HFFc6 (cell line): Measurements from ENCODE around the gene ZBTB16. TPM values are rescaled to one million over a fixed set of nuclear protein-coding genes. Genes with fewer than 3 reads are reported as not detected.

ENCODE experiments used
- DNase-seq: peaks from one replicate; pipeline ENCODE4 v3.0.0-alpha.2; 2018
- H3K27ac Mint-ChIP-seq: 2 replicates; pipeline ENCODE4 v1.8.0; 2020; ENCODE audit warnings: mild to moderate bottlenecking, mixed read lengths
- H3K27me3 Mint-ChIP-seq: 2 replicates; pipeline ENCODE4 v1.8.0; 2021; ENCODE audit warnings: mild to moderate bottlenecking, moderate library complexity, mixed read lengths; ENCODE audit not compliant: insufficient read depth
- H3K36me3 Mint-ChIP-seq: 2 replicates; pipeline ENCODE4 v1.8.0; 2021; ENCODE audit warnings: low read depth, mixed read lengths
- H3K4me1 Mint-ChIP-seq: 2 replicates; pipeline ENCODE4 v1.8.0; 2020; ENCODE audit warnings: low read depth, mixed read lengths
- H3K4me3 Mint-ChIP-seq: 2 replicates; pipeline ENCODE4 v1.8.0; 2020; ENCODE audit warnings: mild to moderate bottlenecking, moderate library complexity, mixed read lengths
- H3K9me3 Mint-ChIP-seq: 2 replicates; pipeline ENCODE4 v1.8.0; 2020; ENCODE audit warnings: mild to moderate bottlenecking, mixed read lengths
- CTCF ChIP-seq: fragments of 200-600 bp; sonication (generic); IDR thresholded peaks from 2 replicates; pipeline ENCODE4 v1.5.0; 2021; ENCODE audit warnings: antibody characterized with exemption, mild to moderate bottlenecking
- total RNA-seq, 6 experiments: library from RNA; stranded (reverse); fragmentation: NEBNext Ultra II Directional; extraction: Animal tissue kit (Norgen Biotek cat#: 25700); gene quantifications; 2 replicates in 1 of 6; 3 replicates in 5 of 6; pipeline ENCODE4 v1.2.3, GENCODE V29; 2021

ZBTB16 gene
- total RNA-seq, 6 experiments from 2014 or later = not detected

- no peak for TF ChIP-seq CTCF
- DNase-seq = no peak
- Mint-ChIP-seq H3K4me3 (no peak overlapping the region), H3K9me3 (no peaks in the 10 kb centered on the region), H3K27ac (no peak overlapping the region), H3K27me3 (peaks cover 52% of the 10 kb centered on the region), H3K36me3 (no peaks in the 10 kb centered on the region), H3K4me1 (peaks cover 19% of the 10 kb centered on the region)
Observed at GRCh38 chr11:114128399-114128798, 68.9 kb downstream of the ZBTB16 start.

GRCh38 chr11:114129142-114129541, 69.6 kb downstream of the ZBTB16 start:
- no peak for DNase-seq
- TF ChIP-seq CTCF = no peak
- no peaks in the 10 kb centered on the region for H3K36me3 Mint-ChIP-seq
- H3K9me3 Mint-ChIP-seq = no peaks in the 10 kb centered on the region
- no peak overlapping the region for H3K4me3 Mint-ChIP-seq
- no peak overlapping the region for H3K27ac Mint-ChIP-seq
- H3K4me1 Mint-ChIP-seq = peaks cover 27% of the 10 kb centered on the region
- peaks cover 51% of the 10 kb centered on the region for H3K27me3 Mint-ChIP-seq

- no peaks in the 10 kb centered on the region for H3K9me3 Mint-ChIP-seq
- TF ChIP-seq CTCF = no peak
- no peak overlapping the region for H3K27ac Mint-ChIP-seq
- H3K27me3 Mint-ChIP-seq = peaks cover 49% of the 10 kb centered on the region
- H3K4me1 Mint-ChIP-seq = peaks cover 32% of the 10 kb centered on the region
- no peaks in the 10 kb centered on the region for H3K36me3 Mint-ChIP-seq
- H3K4me3 Mint-ChIP-seq = no peak overlapping the region
- DNase-seq = no peak
Observed at GRCh38 chr11:114129699-114130098, 70.2 kb downstream of the ZBTB16 start.

GRCh38 chr11:114130115-114130576, 70.6 kb downstream of the ZBTB16 start:
- no peak overlapping the region for H3K27ac Mint-ChIP-seq
- no peak for TF ChIP-seq CTCF
- peaks cover 45% of the 10 kb centered on the region for H3K27me3 Mint-ChIP-seq
- no peaks in the 10 kb centered on the region for H3K36me3 Mint-ChIP-seq
- H3K4me3 Mint-ChIP-seq = no peak overlapping the region
- no peak for DNase-seq
- no peaks in the 10 kb centered on the region for H3K9me3 Mint-ChIP-seq
- H3K4me1 Mint-ChIP-seq = peaks cover 37% of the 10 kb centered on the region

- no peaks in the 10 kb centered on the region for H3K36me3 Mint-ChIP-seq
- no peak for DNase-seq
- peaks cover 41% of the 10 kb centered on the region for H3K27me3 Mint-ChIP-seq
- H3K9me3 Mint-ChIP-seq = no peaks in the 10 kb centered on the region
- H3K4me3 Mint-ChIP-seq = no peak overlapping the region
- H3K4me1 Mint-ChIP-seq = peaks cover 43% of the 10 kb centered on the region
- no peak for TF ChIP-seq CTCF
- no peak overlapping the region for H3K27ac Mint-ChIP-seq
Observed at GRCh38 chr11:114130629-114131277, 71.2 kb downstream of the ZBTB16 start.
